Stimulated activated CD8-positive, alpha-beta memory T cell treated with anti-CD3 and anti-CD28 coated beads, Interleukin-4, amount 100 ng/mL, for 48 hours (primary cell): ENCODE data around the gene AHRR.
"Not testable (repeated sequence)": the region's sequence is repeated elsewhere in the genome, so short reads cannot be mapped to it uniquely, and the experiment has no call there.

Source experiments
- DNase-seq: peaks from one replicate; pipeline ENCODE4 v3.0.0-alpha.2; 2020

The AHRR gene

DNA sequence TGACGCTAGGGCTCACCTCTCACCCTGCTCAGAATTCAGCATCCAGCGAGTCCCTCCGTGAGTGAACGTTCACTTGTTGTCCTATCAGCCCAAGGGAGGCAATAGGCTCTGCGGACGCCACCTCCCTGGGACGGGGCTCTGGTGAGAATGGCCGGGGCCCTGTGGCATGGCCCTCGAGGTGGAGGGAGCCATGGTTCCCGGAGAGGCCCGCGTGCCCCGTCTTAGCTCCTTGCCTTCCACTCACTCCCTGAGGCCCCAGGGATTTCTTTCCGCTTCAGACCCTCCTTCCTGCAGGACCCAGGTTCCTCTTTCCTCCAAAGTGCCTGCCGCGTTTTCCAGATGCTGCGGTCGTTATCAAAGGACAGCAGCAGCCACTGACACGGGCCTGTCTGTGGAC, 142.9 kb downstream of the AHRR start:
- no peak for DNase-seq

DNA sequence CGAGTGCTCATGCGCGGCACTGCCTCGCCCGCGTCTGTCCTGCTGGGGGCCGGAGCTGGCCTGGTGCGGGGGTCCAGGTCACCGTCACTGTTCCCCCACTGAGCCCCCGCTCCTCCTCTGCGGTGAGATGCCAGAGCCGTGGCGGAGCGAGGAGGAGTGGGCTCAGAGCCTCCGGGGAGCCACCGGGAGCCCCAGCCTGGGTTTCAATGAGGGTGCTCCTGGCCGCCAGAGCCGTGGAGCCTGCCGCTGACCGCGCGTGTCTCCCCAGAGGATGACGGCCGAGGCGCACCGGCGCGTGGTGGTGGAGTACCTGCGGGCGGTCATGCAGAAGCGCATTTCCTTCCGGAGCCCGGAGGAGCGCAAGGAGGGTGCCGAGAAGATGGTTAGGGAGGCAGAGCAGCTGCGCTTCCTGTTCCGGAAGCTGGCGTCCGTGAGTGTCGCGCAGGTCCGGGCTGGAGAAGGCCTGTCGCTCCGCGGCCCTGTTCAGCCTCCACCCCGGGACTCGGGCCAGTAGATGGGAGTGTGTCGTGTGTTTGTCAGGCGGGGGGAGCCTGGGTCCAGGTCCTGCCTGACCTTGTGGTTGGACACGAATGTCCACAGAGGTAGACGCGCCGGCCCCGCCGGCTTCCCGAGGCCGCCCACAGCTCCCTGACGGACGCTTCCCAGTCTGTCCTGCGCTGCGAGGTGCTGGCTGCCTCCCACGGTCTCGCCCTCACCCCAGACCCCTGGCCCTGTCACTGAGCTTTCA, 143.5 kb downstream of the AHRR start:
- no peak for DNase-seq

DNA sequence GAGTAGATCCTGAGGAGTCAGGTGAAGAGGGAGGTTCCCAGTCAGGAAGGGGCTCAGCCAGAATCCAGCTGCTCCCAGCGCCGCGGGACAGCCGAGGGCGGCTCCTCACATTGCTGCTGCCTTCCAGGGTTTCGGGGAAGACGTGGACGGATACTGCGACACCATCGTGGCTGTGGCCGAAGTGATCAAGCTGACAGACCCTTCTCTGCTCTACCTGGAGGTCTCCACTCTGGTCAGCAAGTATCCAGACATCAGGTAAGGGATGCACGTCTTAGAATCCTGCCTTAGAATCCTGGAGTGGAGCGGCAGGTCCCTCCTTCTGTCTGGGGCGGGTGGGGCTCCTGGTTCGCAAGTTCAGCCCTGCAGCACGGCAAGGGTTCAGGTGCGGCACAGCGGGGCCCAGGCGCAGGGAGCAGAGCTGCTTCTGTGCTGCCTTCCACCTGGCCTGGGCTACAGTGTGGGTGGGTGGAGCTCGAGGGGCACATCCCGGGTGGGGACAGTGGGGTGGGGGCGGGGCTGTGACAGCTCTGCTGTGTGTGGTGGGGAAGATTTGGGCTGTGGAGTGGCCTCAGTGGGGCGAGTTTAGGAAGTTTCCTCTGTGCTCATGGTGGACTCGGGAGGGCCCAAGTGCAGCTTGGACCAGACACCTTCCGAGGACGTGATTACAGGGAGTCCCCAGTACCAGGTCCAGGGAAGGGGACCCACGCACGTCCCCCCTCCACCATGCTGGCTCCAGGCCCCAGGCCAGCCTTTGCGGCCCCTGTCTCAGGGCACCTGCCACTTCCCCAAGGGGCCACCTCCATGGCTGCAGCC, 144.3 kb downstream of the AHRR start:
- DNase-seq: no peak

DNA sequence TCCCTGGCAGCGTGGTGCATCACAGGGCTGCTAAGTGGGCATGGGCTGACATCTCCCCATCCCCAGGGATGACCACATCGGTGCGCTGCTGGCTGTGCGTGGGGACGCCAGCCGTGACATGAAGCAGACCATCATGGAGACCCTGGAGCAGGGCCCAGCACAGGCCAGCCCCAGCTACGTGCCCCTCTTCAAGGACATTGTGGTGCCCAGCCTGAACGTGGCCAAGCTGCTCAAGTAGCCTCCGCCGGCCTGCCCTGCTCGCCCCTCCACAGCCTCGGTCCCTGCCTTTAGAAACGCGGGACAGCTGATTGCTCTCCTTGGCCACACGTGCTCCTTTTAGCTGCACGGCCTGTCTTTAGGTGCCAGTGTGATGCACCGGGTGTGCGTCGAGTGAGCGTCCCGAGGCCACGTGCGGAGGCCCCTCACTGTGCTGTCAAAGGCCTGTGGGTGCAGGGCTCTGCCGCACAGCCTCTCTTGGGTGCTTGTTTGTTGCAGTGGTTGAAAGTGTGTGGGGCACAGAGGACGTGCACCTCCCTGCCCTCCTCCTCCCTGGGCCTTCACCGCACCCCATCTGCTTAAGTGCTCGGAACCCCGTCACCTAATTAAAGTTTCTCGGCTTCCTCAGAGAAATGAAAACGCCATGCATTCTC, 145.3 kb downstream of the AHRR start:
- DNase-seq: no peak

DNA sequence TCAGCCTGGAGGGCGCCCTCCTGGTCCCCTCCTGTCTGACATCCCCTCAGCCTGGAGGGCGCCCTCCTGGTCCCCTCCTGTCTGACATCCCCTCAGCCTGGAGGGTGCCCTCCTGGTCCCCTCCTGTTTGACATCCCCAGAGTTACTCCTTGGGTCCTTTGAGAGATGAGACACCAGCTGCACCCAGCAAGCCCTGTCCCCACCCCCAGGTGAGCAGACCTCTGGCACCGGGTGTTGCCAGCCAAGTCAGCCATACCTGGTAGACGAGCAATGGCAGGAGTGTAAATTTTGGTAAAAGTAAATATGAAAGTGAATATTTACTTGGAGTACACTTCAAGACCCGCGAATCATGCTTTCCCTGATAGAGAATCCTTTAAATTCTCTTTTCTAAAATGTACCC, 146.9 kb downstream of the AHRR start:
- no peak for DNase-seq

DNA sequence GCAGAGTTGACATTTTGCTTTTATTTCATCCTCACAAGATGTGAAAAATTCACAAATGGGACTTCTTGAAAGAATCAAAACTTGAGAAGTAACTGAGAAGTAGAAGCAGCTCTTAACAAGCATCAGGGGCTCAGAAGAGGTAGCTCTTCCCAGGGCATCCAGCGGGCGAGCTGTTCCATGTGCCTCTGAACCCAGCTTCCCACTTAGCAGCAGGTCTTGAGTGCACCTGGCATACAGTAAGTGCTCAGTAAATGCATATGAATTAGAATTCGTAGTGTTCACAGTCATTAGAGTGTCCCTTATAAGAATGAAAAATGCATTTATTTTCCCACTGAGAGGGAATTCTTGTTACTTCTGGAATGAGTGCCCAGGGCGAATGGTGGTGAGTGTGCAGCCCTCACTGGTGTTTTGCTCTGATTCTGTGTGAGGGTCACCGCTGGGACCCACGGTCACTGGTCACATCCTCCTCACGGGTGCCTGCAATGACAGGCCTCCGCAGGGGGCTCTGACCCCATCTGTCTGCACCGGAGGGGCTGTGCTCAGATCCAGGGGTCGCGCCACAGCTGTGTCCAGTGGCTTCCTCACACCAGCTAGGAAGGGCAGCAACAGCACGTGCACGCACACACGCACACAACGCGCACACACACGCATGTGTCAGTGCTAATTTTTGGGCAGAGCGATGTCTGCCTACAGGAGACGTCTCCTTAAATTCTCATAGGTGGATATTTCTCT, 148.4 kb downstream of the AHRR start:
- no peak for DNase-seq

DNA sequence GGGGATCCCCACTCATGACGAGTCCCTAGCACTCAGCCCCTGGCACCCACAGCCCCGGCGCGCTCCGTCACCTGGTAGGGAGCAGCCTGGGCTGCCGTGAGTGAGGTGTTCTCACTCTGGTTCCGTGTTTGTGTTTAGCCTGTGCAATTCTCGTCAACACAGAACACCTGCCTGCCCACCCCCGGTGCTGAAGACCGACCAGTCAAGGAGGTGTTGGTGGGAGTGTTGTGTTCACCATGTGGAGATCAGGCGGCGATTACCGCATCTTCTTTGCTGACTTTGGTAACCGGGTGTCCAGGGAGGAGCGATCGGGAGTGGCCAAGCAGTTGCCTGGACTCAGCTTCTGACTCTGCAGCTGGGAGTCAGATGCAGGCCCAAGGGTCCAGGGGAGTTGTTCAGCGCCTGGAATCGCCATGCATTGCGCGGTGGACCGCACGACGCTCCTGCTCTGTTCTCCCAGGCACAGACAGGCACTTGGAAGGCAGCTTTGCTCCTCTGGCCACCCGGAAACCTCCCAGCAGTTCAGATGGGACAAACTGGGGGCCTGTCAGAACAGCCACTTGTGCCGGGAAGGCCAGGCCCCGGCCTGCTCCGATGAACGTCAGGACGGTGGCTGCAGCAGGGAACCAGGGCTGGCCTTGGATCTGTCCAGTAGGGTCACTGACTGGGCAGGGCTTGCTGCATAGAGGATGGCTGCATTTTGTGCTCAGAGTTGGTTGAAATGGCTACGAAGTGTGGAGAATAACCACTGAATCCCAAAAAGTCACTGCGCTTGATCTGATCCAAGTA, 149.6 kb downstream of the AHRR start:
- DNase-seq: no peak

DNA sequence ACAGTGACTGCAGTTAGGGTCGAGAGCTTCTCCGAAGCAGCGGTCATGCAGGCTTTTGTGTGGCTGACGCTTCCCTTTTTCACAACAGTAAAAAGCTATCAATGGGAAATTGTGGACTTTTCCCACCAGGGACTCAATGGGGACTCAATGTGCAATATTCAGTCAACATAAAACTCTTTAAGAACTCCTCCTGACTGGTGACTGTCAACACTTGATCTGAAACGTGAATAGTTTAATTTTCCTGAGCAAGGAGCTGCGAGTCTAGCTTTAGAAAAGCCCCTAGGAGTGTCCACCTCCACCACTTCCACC, 150.2 kb downstream of the AHRR start:
- no peak for DNase-seq

DNA sequence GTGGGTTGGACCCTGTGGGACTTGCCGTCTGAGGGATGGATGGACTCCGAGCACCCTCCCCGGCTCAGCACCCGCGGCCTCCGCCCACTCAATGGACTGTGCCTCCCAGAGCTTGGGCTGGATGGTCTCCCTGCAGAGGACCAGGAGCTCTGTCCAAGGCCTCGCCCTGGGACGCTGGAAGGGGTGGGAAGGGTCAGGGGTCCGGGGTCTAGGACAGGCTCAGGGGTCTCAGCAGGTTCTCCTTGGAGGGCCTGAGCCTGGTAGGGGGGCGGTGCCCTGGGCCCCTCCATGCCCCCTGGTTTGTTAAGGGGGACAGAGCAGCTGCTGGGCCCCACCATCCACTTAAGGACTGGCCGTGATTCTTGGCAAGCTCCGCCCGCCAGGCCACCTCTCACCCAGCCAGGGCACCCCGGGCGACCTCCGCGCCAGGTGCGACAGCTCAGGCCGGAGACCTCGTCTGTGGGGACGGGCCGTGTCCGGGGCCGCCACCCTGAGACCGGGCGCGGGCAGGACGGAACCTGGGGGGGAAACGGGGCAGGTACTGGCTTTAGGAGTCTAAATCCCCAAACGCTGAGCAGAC, 150.7 kb downstream of the AHRR start:
- DNase-seq: peak; percentile 52

DNA sequence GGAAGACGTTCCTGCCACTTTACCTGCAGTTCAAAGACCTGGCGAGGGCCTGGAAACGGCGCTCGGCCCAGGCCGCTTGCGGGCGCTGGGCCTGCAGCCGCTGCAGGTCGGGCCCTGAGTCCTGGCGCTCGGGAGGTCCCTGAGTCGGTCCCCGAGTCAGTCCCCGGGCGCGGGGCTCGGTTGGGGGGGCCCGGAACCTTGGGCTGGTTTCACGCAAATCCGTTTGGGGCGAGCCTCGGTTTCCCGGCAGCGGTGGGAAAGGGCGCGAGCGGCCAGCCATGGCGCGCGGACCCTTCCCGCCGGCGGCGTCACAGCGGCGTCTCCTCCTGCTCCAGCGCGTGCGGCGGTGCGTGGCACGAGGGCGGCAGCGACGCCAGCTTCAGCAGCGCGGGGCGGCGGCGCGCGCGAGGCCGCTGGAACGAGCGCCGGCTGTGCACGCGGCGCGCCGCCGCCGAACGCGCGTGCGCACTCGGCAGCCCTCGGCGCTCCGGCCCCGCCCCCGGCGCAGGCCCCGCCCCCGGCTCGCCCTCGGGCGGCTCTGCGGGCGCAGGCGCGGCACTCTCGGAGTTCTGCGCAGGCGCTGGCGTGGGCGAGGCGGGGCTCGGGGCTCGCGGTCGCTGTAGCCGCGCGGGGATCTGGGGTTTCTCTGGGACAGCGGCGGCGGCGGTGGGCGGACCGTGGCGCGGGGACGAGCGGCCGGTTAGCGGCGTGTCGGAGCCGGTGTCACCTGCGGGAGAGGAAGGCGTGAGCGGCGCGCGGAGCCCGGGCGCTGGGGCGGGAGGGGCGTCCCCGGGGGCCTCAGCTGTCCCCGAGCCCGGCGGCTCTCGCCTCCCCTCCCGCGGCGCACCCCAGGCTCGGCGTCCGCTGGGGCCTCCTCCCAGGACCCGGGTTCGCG, 151.4 kb downstream of the AHRR start:
- DNase-seq: peak; percentile 93

DNA sequence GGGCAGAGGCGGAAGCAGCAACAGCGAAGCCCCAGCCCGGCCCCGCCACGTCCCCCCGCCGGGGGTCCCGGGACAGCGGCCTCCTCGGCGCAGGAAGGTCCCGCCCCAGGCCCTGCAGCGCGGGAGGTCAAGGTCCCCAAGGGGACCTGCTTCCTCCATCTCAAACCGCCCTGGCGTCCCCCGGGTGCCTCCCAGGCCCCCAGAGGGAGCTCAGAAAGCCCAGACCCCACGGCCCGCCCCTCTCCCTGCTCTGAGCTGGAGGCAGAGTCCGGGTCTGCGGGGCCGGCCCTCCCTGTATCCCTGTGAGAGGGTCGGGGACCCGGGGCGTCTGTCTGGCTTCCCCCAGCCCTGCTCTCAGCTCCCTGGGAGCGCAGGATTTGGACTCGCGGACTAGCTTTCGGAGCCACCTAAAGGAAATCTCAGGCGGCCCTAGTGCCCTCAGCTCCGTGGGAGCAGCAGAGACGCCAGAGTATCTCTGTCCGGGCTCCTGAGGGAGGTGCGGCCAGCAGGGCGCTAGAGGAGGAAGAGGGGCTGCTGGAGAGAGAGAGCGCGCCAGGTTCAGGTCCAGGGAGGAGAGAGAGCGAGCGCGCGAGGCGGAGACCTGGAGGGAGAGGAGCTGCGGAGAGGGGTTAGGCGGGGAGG, 152.2 kb downstream of the AHRR start:
- DNase-seq: peak; percentile 52

DNA sequence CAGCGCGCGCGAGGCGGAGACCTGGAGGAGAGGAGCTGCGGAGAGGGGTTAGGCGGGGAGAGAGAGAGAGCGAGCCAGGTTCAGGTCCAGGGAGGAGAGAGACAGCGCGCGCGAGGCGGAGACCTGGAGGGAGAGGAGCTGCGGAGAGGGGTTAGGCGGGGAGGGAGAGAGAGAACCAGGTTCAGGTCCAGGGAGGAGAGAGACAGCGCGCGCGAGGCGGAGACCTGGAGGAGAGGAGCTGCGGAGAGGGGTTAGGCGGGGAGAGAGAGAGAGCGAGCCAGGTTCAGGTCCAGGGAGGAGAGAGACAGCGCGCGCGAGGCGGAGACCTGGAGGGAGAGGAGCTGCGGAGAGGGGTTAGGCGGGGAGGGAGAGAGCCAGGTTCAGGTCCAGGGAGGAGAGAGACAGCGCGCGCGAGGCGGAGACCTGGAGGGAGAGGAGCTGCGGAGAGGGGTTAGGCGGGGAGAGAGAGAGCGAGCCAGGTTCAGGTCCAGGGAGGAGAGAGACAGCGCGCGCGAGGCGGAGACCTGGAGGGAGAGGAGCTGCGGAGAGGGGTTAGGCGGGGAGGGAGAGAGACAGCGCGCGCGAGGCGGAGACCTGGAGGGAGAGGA, 152.8 kb downstream of the AHRR start:
- not testable (repeated sequence) for DNase-seq

DNA sequence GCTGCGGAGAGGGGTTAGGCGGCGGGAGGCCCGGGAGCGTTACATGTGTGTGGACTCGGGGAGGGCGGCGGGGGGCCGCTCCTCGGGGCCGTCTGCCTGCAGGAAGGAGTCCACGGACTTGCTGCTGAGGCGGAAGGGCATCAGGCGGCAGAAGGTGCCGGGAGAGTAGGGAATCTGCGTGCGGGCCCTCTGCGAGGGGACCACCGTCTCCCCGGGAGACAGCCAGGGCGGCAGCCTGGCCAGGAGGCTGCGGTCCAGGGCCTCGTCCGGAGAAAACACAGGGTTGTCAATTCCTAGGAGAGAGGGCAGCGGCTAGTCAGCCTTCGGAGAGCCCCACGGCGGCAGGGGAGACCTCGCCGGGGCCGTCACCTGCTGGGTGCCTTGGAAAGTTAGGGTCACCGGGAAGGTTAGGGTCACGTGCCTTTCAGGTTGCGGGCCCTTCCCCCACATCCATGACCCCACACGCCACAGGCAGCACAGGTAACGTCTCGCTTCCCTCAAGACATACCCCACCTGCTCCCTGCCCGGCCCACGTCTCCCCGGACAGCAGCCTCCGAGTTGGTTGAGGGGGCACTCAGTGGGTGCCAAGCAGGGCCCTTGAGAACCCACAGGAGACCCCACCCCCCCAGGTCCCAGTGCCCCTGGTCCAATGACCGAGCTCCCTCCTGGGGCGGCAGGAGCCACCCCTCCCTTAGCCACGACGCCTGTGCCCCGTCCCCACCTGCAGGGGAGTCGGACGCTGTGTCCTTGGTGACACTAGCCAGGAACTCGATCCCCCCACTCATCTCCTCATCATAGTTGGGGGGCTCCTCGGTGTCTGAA, 153.5 kb downstream of the AHRR start:
- no peak for DNase-seq

DNA sequence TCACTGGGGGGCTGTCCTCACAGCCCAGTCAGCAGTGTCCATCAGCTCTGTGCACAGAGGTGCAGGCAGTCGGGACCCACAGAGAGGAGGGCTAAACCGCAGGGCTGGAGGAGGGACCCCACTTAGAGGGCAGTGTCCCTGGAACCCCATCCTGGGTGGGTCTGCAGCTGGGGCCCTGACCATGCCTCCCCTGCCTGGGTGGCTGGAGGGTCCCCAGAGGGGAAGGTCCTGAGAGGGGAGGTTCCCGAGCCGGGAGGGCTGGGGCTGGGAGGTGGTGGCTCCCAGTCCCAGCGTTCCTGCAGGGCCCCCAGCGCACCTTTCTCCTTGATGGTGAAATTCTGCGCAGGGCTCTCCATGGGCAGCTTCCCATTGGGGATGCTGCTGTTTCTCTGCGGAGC, 154.2 kb downstream of the AHRR start:
- DNase-seq: no peak

DNA sequence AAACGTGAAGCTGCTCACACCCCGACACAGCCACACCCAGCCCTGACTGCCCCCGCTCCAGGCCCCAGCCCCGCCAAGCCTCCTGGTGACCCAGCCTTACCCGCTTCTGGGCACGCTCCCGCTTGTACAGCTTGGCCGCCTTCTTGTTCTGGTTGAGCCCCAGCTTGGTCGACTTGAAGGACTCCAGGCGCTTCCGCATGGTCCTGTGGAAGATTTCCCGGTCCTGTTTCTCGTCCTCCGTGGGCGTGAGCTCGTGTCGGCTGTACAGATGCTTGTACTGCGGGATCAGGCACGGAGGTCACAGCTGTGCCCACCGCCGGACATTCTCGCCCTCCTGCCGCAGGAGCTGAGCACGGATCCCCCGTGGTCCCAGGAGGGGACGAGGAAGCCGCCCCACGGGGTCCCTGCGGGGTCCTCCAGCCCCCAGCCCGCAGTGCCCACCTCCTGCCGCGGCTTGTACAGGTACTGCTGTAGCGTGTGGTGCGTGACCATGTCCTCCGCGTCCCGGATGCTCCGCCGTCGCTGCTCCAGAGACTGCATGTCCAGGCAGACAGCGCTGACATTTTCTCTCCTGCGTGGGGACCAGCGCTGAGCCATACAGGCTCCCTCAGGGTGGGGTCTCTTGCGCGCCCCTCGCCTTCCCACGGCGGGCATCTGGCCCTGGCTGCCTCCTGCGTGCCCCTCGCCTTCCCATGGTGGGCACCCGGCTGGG, 154.7 kb downstream of the AHRR start:
- DNase-seq: no peak

DNA sequence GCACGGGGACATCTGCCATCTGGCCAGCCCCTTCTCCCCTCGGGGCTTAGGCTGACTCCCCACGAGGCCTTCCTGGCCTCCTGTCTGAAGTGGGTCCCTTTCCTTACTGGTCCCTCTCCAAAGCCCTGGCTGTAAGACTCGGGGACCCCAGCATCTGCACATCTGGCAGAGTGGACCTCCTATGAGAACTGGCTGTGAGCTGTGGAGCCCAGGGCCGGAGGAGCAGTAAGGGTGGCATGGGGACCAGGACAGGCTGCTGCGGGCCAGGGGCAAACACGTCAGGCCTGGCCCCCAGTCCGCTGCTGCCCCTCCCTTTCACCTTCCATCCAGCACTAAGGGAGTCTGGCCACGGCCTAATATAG, 155.3 kb downstream of the AHRR start:
- DNase-seq: no peak

DNA sequence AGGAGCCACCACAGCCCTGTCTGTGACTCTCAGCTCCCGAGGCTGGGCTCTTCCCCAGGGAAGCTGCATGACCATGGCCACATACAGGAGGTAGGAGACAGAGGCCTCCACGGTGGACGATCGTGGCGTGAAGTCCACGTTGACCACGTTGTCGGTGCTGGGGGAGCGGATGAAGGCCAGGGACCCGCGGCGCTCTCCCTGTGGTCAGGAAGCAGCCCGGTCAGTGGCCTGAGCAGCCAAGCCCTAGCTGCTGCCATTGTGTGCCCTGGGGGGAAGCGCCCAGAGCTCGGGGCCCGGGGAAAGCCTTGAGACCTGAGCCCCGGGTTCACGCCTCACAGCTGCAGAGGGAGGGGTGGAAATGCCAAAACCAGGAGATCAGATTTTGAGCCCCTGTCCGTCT, 155.7 kb downstream of the AHRR start:
- DNase-seq: no peak

DNA sequence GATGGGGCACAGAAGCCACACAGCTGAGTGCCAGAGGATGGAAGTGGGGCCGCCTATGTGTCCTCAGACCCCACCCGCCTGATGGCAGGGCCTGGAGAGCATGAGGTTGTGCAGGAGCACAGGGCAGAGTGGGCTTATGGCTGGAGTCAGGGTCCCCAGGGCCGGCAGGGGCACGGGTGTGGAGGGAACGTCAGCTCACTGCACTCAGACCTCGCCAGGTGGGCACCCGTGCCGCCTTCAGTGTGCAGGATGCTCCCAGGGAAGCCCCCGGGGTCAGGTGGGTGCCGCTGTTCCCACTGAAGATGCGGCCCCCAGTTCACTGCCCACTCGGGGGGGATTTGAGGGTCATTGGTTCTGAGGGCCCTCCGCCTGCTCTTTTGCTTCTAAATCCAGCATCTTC, 156.4 kb downstream of the AHRR start:
- DNase-seq: no peak
